ENCODE results near the gene CORT. TPM values are rescaled to one million over a fixed set of nuclear protein-coding genes. Genes with fewer than 3 reads are reported as not detected.
"Not testable (repeated sequence)": the region's sequence is repeated elsewhere in the genome, so short reads cannot be mapped to it uniquely, and the experiment has no call there.

The CORT gene
- total RNA-seq, 2 donors from 2014 or later: not detected

DNA sequence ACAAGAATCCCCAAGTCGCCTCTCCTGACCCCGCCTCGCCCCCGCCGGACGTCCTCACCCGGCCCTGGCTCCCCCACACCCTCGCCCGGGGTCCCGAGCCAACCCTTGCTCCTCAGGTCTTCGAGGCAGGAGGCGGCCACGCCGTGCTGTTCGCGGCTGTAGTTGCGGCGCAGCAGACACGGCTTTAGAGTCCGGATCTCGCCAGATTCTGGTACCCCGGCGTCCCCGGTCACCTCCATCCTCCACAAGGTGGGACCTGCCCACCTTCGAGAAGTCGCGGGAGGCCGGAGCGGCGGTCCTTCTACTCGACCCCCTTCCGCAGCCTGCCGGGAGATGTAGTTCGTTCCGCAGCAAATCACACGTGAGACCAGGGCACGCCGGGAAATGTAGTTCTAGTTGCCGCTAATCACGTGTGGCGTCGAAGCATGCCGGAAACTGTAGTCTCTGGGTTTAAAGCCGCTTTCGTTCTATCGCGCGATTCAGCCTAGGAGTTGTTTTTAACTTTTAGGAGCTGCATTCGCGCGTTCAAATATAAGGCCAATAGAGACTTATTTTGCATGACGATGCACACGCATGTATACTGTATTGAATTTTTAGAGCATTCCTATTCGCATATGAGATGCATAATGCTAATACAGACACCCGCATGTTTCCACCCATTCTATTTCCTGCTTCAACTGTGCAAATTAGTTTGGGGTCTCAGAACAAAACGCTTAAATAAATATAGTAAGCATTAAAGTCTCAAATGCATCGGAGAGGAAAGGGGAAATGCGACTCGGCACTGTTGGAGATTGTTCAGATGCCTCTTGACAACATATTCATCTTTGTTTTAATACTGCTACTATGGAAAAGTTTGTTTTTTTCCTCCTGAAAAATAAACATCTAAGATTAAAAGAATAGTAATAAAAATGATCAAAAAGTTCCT, 22.7 kb downstream of the CORT start, which contains the start of gene DFFA:
DFFA (minus strand) TSS at position 310 of the 925 bp plus-strand sequence; CDS start at position 239, 71 bp downstream.
- 1% methylated on average over 30 to 59 of the region's 59 CpGs for WGBS, 2 donors
- H3K9me3 ChIP-seq: no peaks in the 10 kb centered on the region
- H3K36me3 ChIP-seq (replicated peaks in 1 of 2; ENCODE audit: insufficient read depth in 1 of 2, low read depth in 2 of 2): peaks cover 0 to 6% of the 10 kb centered on the region in 2 donors
- H3K4me3 ChIP-seq: peak within 1 kb of the TSS; percentile 90
- no peaks in the 10 kb centered on the region for H3K27me3 ChIP-seq
- peak in 2 of 3 donors; percentile 48 to 52 for TF ChIP-seq POLR2A (IDR thresholded peaks at IDR 0.05)
- TF ChIP-seq, protein P1, sequence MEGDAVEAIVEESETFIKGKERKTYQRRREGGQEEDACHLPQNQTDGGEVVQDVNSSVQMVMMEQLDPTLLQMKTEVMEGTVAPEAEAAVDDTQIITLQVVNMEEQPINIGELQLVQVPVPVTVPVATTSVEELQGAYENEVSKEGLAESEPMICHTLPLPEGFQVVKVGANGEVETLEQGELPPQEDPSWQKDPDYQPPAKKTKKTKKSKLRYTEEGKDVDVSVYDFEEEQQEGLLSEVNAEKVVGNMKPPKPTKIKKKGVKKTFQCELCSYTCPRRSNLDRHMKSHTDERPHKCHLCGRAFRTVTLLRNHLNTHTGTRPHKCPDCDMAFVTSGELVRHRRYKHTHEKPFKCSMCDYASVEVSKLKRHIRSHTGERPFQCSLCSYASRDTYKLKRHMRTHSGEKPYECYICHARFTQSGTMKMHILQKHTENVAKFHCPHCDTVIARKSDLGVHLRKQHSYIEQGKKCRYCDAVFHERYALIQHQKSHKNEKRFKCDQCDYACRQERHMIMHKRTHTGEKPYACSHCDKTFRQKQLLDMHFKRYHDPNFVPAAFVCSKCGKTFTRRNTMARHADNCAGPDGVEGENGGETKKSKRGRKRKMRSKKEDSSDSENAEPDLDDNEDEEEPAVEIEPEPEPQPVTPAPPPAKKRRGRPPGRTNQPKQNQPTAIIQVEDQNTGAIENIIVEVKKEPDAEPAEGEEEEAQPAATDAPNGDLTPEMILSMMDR (IDR thresholded peaks at IDR 0.05): no peak
- peaks cover 32% of the 10 kb centered on the region for H3K4me1 ChIP-seq
- H3K27ac ChIP-seq: peak within 1 kb of the TSS; percentile 51 to 77 (median 62)
- ATAC-seq (peak; percentile 90), DNase-seq (peak; percentile 92 to 96 (median 94))
- intact Hi-C loops (cut with DNase I): no loop called here

DNA sequence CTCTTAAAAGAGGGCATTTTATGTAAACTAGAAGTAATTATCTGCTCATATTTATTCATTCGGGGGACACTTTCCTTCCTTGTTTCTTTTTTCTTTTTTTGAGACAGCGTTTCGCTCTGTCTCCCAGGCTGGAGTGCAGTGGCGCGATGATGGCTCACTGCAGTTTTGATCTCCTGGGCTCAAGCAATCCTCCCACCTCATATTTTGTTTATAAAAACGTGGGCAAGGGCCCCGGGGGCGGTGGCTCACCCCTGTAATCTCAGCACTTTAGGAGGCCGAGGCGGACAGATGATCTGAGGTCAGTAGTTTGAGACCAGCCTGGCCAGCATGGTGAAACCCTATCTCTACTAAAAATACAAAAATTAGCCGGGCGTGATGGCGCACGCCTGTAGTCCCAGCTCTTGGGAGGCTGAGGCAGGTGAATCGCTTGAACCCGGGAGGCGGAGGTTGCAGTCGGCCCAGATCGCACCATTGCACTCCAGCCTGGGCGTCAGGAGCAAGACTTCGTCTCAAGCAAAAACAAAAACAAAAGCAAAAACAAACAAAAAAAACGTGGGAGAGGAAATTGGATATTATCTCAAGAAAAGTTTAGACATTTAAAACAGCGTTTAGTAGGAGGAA, 23.4 kb downstream of the CORT start:
- TF ChIP-seq POLR2A (IDR thresholded peaks at IDR 0.05): no peak
- TF ChIP-seq, protein P1 (IDR thresholded peaks at IDR 0.05): no peak
- Histone ChIP-seq H3K36me3 (replicated peaks in 1 of 2; ENCODE audit: insufficient read depth in 1 of 2, low read depth in 2 of 2) (peaks cover 0 to 2% of the 10 kb centered on the region in 2 donors), H3K4me3 (no peak overlapping the region), H3K27ac (peak overlapping the region in 1 of 4 donors; percentile 68), H3K4me1 (peaks cover 32% of the 10 kb centered on the region), H3K27me3 (no peaks in the 10 kb centered on the region), H3K9me3 (no peaks in the 10 kb centered on the region)
- no peak for ATAC-seq
- 83 to 88% methylated on average over 23 of the region's 23 CpGs for WGBS, 2 donors
- DNase-seq: no peak
- intact Hi-C loops (cut with DNase I): no loop called here

GRCh38 chr1:10474309-10474612, 24.4 kb downstream of the CORT start:
- H3K27ac ChIP-seq: peak overlapping the region in 3 of 4 donors; percentile 54 to 79 (median 55)
- WGBS, 2 donors: 79 to 82% methylated on average over 10 of the region's 10 CpGs

DNA sequence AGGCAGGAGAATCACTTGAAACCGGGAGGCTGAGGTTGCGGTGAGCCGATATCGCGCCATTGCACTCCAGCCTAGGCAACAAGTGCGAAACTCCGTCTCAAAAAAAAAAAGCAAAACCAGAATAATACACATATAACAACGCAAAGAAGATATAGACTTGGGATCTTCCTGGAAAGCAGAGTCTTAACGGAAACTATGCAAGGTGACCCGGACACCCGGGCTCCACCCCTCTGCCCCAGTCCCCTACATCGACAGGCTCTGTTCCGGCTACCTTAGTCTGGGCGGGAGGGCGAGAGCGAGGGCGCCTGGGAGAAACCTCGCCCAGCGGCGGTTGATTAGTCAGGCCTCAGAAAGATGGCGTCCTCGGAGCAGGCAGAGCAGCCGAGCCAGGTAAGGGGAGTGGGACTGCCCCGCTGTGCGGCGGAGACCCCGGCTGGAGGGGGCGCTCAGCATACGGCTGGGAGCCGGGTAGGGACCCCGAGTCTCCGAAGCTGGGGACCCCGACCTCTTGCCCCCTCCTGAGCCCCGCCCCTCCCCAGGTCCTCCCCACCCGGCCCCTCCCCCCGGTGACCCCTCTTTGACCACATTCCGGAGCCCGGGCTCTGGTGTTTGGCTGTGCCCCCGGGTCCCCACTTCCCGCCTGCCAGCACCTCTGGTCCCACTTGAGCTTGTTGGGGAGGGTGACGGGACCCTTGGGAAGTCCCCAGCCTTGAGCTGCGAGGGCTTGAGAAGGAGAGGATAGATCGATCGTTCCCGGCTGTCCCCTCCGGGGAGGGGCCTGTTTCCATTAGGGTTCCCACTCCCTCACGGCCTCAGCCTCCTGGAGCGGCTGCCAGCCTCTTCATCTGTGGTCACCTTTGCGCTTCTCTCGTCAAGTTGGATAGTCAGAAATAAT, 25.0 kb downstream of the CORT start, which contains the start of gene PEX14:
PEX14 (plus strand) TSS at position 338 of the 895 bp plus-strand sequence; CDS start at position 355, 17 bp downstream.
- intact Hi-C loops (cut with DNase I): no loop called here
- peak within 1 kb of the TSS; percentile 54 to 79 (median 58) for H3K27ac ChIP-seq
- peak in 2 of 3 donors; percentile 46 to 53 for TF ChIP-seq POLR2A (IDR thresholded peaks at IDR 0.05)
- TF ChIP-seq, protein P1 (IDR thresholded peaks at IDR 0.05): no peak
- H3K36me3 ChIP-seq (replicated peaks in 1 of 2; ENCODE audit: insufficient read depth in 1 of 2, low read depth in 2 of 2): no peaks in the 10 kb centered on the region
- peaks cover 32% of the 10 kb centered on the region for H3K4me1 ChIP-seq
- ATAC-seq (peak; percentile 85), DNase-seq (peak; percentile 86 to 89 (median 86))
- no peaks in the 10 kb centered on the region for H3K27me3 ChIP-seq
- WGBS, 2 donors: 9 to 23% methylated on average over 22 to 48 of the region's 50 CpGs
- peak within 1 kb of the TSS; percentile 87 to 99 for H3K4me3 ChIP-seq
- no peaks in the 10 kb centered on the region for H3K9me3 ChIP-seq

More at GRCh38 chr1:10474309-10474612, 24.4 kb downstream of the CORT start:
- H3K27me3 ChIP-seq; H3K36me3 ChIP-seq (replicated peaks in 1 of 2; ENCODE audit: insufficient read depth in 1 of 2, low read depth in 2 of 2); DNase-seq; ATAC-seq; intact Hi-C loops (cut with DNase I); H3K9me3 ChIP-seq: not testable (repeated sequence)
- peaks cover 32% of the 10 kb centered on the region for H3K4me1 ChIP-seq
- H3K4me3 ChIP-seq: peak overlapping the region; percentile 87 to 99
